Lower lobe of right lung (tissue), 2 donors: Measurements from ENCODE around the gene HARBI1. TPM values are rescaled to one million over a fixed set of nuclear protein-coding genes. Genes with fewer than 3 reads are reported as not detected.
A peak's percentile ranks its signal among the peaks of the same experiment; 100 is the strongest.

Source experiments
- ATAC-seq, 2 donors: fragments of 200-7000 bp; cut with Tn5 transposase; one replicate each; pipeline ENCODE4 v1.9.1; 2020 to 2022; ENCODE audit warnings: mild to moderate bottlenecking in 2 of 2, moderate library complexity in 2 of 2
- DNase-seq: peaks from one replicate; pipeline ENCODE4 v3.0.0-alpha.2; 2020
- H3K27ac ChIP-seq: fragments of 200-600 bp; one replicate; pipeline ENCODE4 v1.8.0; 2022
- H3K27me3 ChIP-seq: fragments of 200-600 bp; one replicate; pipeline ENCODE4 v1.8.0; 2022; ENCODE audit warnings: low read depth
- H3K36me3 ChIP-seq: fragments of 200-600 bp; one replicate; pipeline ENCODE4 v1.8.0; 2022; ENCODE audit warnings: mild to moderate bottlenecking
- H3K4me1 ChIP-seq: fragments of 200-600 bp; one replicate; pipeline ENCODE4 v1.8.0; 2022
- H3K4me3 ChIP-seq: fragments of 200-600 bp; one replicate; pipeline ENCODE4 v1.8.0; 2022; ENCODE audit warnings: mild to moderate bottlenecking
- H3K9me3 ChIP-seq: fragments of 200-600 bp; one replicate; pipeline ENCODE4 v1.8.0; 2022
- intact Hi-C: fragments of 100-400 bp; cut with DNase I; formaldehyde crosslinking; loops from one replicate; pipeline ENCODE4 v1.11.0; 2022
- total RNA-seq: library from RNA; stranded (reverse); fragmentation: NEBNext Ultra II Directional; extraction: Animal tissue kit (Norgen Biotek cat#: 25700); gene quantifications from one replicate; pipeline ENCODE4 v1.2.1, GENCODE V29; 2021
- TF ChIP-seq, protein P1 (sequence below): fragments of 200-600 bp; IDR thresholded peaks from one replicate; pipeline ENCODE4 v1.8.0; 2022; ENCODE audit warnings: antibody characterized with exemption, mild to moderate bottlenecking
- donor health status: DM: no; HTN: yes; CAD: no; lungs with severe emphysema.

HARBI1 gene
- total RNA-seq, 1 donor from 2014 or later: 6.3 TPM

- Histone ChIP-seq H3K4me1 (peaks cover 62% of the 10 kb centered on the region), H3K36me3 (no peaks in the 10 kb centered on the region), H3K9me3 (no peaks in the 10 kb centered on the region), H3K4me3 (no peak overlapping the region), H3K27me3 (no peaks in the 10 kb centered on the region), H3K27ac (peak overlapping the region; percentile 70)
- no peak for DNase-seq
- TF ChIP-seq, protein P1, sequence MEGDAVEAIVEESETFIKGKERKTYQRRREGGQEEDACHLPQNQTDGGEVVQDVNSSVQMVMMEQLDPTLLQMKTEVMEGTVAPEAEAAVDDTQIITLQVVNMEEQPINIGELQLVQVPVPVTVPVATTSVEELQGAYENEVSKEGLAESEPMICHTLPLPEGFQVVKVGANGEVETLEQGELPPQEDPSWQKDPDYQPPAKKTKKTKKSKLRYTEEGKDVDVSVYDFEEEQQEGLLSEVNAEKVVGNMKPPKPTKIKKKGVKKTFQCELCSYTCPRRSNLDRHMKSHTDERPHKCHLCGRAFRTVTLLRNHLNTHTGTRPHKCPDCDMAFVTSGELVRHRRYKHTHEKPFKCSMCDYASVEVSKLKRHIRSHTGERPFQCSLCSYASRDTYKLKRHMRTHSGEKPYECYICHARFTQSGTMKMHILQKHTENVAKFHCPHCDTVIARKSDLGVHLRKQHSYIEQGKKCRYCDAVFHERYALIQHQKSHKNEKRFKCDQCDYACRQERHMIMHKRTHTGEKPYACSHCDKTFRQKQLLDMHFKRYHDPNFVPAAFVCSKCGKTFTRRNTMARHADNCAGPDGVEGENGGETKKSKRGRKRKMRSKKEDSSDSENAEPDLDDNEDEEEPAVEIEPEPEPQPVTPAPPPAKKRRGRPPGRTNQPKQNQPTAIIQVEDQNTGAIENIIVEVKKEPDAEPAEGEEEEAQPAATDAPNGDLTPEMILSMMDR: no peak
- intact Hi-C loops: no loop called here
- no peak for ATAC-seq
These were observed 61.6 kb downstream of the HARBI1 start for GRCh38 chr11:46555267-46556054.

GRCh38 chr11:46554213-46555147 lies 62.5 kb downstream of the HARBI1 start:
- DNase-seq: no peak
- peak overlapping the region; percentile 70 for H3K27ac ChIP-seq
- intact Hi-C loops: no loop called here

GRCh38 chr11:46553814-46554212 lies 63.2 kb downstream of the HARBI1 start:
- intact Hi-C loops: no loop called here
- peak overlapping the region; percentile 70 for H3K27ac ChIP-seq
- H3K9me3 ChIP-seq: no peaks in the 10 kb centered on the region
- H3K27me3 ChIP-seq: no peaks in the 10 kb centered on the region
- H3K4me3 ChIP-seq: no peak overlapping the region
- TF ChIP-seq, protein P1: no peak
- ATAC-seq: peak in 1 of 2 donors; percentile 57
- H3K4me1 ChIP-seq: peaks cover 48% of the 10 kb centered on the region
- no peak for DNase-seq
- no peaks in the 10 kb centered on the region for H3K36me3 ChIP-seq

More at GRCh38 chr11:46554213-46555147, 62.5 kb downstream of the HARBI1 start:
- Histone ChIP-seq H3K27me3 (no peaks in the 10 kb centered on the region), H3K4me3 (peak overlapping the region; percentile 10), H3K9me3 (no peaks in the 10 kb centered on the region), H3K36me3 (no peaks in the 10 kb centered on the region), H3K4me1 (peaks cover 53% of the 10 kb centered on the region)
- TF ChIP-seq, protein P1: no peak
- peak; percentile 76 to 89 for ATAC-seq

Other genes with a start within 250 kb of the HARBI1 start
- 26.1 TPM for gene MDK, start 235.6 kb downstream of the HARBI1 start, total RNA-seq
- gene CHRM4, start 225.5 kb downstream of the HARBI1 start, total RNA-seq: not detected
- 39.9 TPM for gene AMBRA1, start 23.2 kb downstream of the HARBI1 start, total RNA-seq
- 54.4 TPM for gene ATG13, start 326 bp upstream of the HARBI1 start, total RNA-seq
- 67.4 TPM for gene ARHGAP1, start 83.4 kb upstream of the HARBI1 start, total RNA-seq
- 8.6 TPM for gene ZNF408, start 83.8 kb upstream of the HARBI1 start, total RNA-seq
- not detected for gene F2, start 102.0 kb upstream of the HARBI1 start, total RNA-seq
- gene CKAP5, start 229.1 kb upstream of the HARBI1 start, total RNA-seq: 59.7 TPM